ENCODE measurements around the gene HYAL3.

- TF ChIP-seq, protein P1, sequence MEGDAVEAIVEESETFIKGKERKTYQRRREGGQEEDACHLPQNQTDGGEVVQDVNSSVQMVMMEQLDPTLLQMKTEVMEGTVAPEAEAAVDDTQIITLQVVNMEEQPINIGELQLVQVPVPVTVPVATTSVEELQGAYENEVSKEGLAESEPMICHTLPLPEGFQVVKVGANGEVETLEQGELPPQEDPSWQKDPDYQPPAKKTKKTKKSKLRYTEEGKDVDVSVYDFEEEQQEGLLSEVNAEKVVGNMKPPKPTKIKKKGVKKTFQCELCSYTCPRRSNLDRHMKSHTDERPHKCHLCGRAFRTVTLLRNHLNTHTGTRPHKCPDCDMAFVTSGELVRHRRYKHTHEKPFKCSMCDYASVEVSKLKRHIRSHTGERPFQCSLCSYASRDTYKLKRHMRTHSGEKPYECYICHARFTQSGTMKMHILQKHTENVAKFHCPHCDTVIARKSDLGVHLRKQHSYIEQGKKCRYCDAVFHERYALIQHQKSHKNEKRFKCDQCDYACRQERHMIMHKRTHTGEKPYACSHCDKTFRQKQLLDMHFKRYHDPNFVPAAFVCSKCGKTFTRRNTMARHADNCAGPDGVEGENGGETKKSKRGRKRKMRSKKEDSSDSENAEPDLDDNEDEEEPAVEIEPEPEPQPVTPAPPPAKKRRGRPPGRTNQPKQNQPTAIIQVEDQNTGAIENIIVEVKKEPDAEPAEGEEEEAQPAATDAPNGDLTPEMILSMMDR (IDR thresholded peaks at IDR 0.05), result no peak
- no peak for TF ChIP-seq POLR2A (IDR thresholded peaks at IDR 0.05)
Measured at GRCh38 chr3:50275996-50276761, 23.0 kb downstream of the HYAL3 start.
